K562 (cell line): Measurements from ENCODE around the gene PCP2.

ENCODE experiments used
- POLR2AphosphoS5 ChIP-seq: IDR thresholded peaks from 2 replicates; pipeline ENCODE4 v1.6.1; 2011; ENCODE audit warnings: mild to moderate bottlenecking, low read depth, low read length, moderate library complexity; ENCODE audit not compliant: control insufficient read depth, insufficient read depth
- ZFPM2 ChIP-seq: fragments of 250-450 bp; sonication (Bioruptor Pico); IDR thresholded peaks from 2 replicates; pipeline ENCODE4 v1.5.1; 2022; ENCODE audit warnings: mild to moderate bottlenecking
- ZNF184 ChIP-seq: sonication (generic); formaldehyde crosslinking; IDR thresholded peaks from 2 replicates; pipeline ENCODE4 v1.5.0; 2020; ENCODE audit warnings: missing genetic modification reagents
- ZNF274 ChIP-seq: IDR thresholded peaks from 2 replicates; pipeline ENCODE4 v1.6.1; 2011; ENCODE audit warnings: low read depth, mild to moderate bottlenecking, low read length, moderate library complexity, borderline replicate concordance
- ZNF384 ChIP-seq: IDR thresholded peaks from 2 replicates; pipeline ENCODE4 v1.6.1; 2012; ENCODE audit warnings: low read depth, low read length, improper control_type of control experiment
- ZNF766 ChIP-seq: fragments of 200-800 bp; sonication (Bioruptor generic); conservative IDR thresholded peaks from 2 replicates; pipeline ENCODE4 v1.6.1; 2016; ENCODE audit warnings: missing genetic modification characterization, missing compliant biosample characterization

- TF ChIP-seq ZNF384 (no peak), ZNF766 (no peak), ZFPM2 (CRISPR knock-in tag) (no peak), ZNF184 (CRISPR knock-in tag) (no peak), POLR2AphosphoS5 (no peak), ZNF274 (no peak)
Measured at GRCh38 chr19:7614859-7615741, 18.4 kb downstream of the PCP2 start.
